SIG-M5 treated with dmso at 0.1 percent for 504 hours (cell line): ENCODE results near the gene STK26.
A peak's percentile ranks its signal among the peaks of the same experiment; 100 is the strongest.
"Not testable (repeated sequence)": the region's sequence is repeated elsewhere in the genome, so short reads cannot be mapped to it uniquely, and the experiment has no call there.

ENCODE experiments used
- DNase-seq: peaks from one replicate; lab custom pipeline; 2025; ENCODE audit not compliant: unreplicated experiment; lab: John Stamatoyannopoulos, UW

The STK26 gene

GRCh38 chrX:132092439-132093065 lies 69.5 kb downstream of the STK26 start:
- peak; percentile 62 for DNase-seq

- DNase-seq, result no peak
These were observed 70.2 kb downstream of the STK26 start for GRCh38 chrX:132093239-132093860.

- no peak for DNase-seq
These were observed 71.1 kb downstream of the STK26 start for GRCh38 chrX:132094164-132094563.

- not testable (repeated sequence) for DNase-seq
These were observed 75.6 kb downstream of the STK26 start for GRCh38 chrX:132098704-132099103.

- no peak for DNase-seq
These were observed 78.1 kb downstream of the STK26 start for GRCh38 chrX:132101206-132101605.

GRCh38 chrX:132101799-132102198 lies 78.7 kb downstream of the STK26 start:
- no peak for DNase-seq

- no peak for DNase-seq
These were observed 84.2 kb downstream of the STK26 start for GRCh38 chrX:132107291-132107690.

GRCh38 chrX:132114607-132115006 lies 91.5 kb downstream of the STK26 start:
- DNase-seq, result no peak

GRCh38 chrX:132115792-132116191 lies 92.7 kb downstream of the STK26 start:
- no peak for DNase-seq

GRCh38 chrX:132118358-132118757 lies 95.3 kb downstream of the STK26 start:
- DNase-seq, result no peak

- DNase-seq, result no peak
These were observed 96.2 kb downstream of the STK26 start for GRCh38 chrX:132119283-132119682.

GRCh38 chrX:132119821-132120515 lies 96.9 kb downstream of the STK26 start:
- peak; percentile 11 for DNase-seq

- DNase-seq, result no peak
These were observed 97.8 kb downstream of the STK26 start for GRCh38 chrX:132120913-132121312.
